IPS-18a (cell line): Measurements from ENCODE around the gene PRDM8.

Experiments
- H3K27ac ChIP-seq: one replicate; pipeline ENCODE4 v1.5.1; 2013; ENCODE audit warnings: low read length
- H3K27me3 ChIP-seq: one replicate; pipeline ENCODE4 v1.6.1; 2013; ENCODE audit warnings: mild to moderate bottlenecking, low read length; ENCODE audit not compliant: control insufficient read depth, insufficient read depth
- H3K36me3 ChIP-seq: one replicate; pipeline ENCODE4 v1.6.1; 2013; ENCODE audit warnings: low read depth, low read length; ENCODE audit not compliant: control insufficient read depth
- H3K4me1 ChIP-seq: one replicate; pipeline ENCODE4 v1.6.1; 2013; ENCODE audit warnings: low read depth, low read length; ENCODE audit not compliant: control insufficient read depth
- H3K4me3 ChIP-seq: one replicate; pipeline ENCODE4 v1.5.1; 2013; ENCODE audit warnings: low read length
- H3K9ac ChIP-seq: one replicate; pipeline ENCODE4 v1.6.1; 2013; ENCODE audit warnings: mild to moderate bottlenecking, low read length, moderate library complexity
- H3K9me3 ChIP-seq: one replicate; pipeline ENCODE4 v1.6.1; 2013; ENCODE audit warnings: low read depth, low read length; ENCODE audit not compliant: control insufficient read depth

Gene PRDM8

DNA sequence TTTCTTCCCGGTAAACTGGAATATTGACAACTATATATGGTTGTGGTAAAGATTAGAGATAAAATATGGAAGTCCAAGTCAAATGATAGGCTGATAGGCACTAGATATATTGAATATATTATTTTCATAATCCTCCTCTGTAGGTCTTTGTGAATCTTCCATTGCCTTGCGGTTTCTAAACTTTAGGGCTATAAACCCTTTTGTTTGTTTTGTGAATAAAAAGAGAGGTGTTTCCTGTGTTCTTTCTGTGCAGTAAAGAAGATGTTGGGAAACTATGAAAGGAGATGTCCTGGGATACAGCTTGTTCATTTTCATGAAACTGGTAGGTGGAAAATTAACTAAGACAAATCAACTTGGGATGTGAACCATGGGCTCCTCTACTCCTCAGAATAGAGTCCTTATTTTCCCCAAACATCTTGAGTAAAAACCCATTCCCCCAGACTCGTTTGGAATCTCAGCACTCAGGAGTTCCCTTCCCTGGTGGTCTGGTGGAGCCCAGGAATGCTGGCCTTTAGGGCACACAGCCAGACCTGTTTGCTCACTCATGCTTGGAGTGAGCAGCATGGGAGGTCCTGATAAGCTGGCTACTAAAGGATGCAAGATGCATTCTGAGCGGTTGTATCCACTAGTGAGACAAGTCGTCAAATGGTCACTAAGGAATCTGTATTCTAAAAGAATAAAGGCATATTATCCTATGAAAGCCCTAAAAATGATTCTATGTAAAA, 22.2 kb downstream of the PRDM8 start:
- Histone ChIP-seq H3K4me3 (no peak overlapping the region), H3K36me3 (no peaks in the 10 kb centered on the region), H3K9me3 (no peaks in the 10 kb centered on the region), H3K9ac (no peak overlapping the region), H3K4me1 (no peaks in the 10 kb centered on the region), H3K27ac (no peak overlapping the region), H3K27me3 (peaks cover 22% of the 10 kb centered on the region)

GRCh38 chr4:80220711-80221110, 23.4 kb downstream of the PRDM8 start:
- no peak overlapping the region for H3K4me3 ChIP-seq
- no peak overlapping the region for H3K27ac ChIP-seq
- H3K4me1 ChIP-seq: no peaks in the 10 kb centered on the region
- H3K27me3 ChIP-seq: peaks cover 14% of the 10 kb centered on the region
- no peak overlapping the region for H3K9ac ChIP-seq
- no peaks in the 10 kb centered on the region for H3K36me3 ChIP-seq
- no peaks in the 10 kb centered on the region for H3K9me3 ChIP-seq

GRCh38 chr4:80221161-80221560, 23.9 kb downstream of the PRDM8 start:
- Histone ChIP-seq H3K27me3 (peaks cover 14% of the 10 kb centered on the region), H3K4me1 (no peaks in the 10 kb centered on the region), H3K4me3 (no peak overlapping the region), H3K9me3 (no peaks in the 10 kb centered on the region), H3K36me3 (no peaks in the 10 kb centered on the region), H3K27ac (no peak overlapping the region), H3K9ac (no peak overlapping the region)

DNA sequence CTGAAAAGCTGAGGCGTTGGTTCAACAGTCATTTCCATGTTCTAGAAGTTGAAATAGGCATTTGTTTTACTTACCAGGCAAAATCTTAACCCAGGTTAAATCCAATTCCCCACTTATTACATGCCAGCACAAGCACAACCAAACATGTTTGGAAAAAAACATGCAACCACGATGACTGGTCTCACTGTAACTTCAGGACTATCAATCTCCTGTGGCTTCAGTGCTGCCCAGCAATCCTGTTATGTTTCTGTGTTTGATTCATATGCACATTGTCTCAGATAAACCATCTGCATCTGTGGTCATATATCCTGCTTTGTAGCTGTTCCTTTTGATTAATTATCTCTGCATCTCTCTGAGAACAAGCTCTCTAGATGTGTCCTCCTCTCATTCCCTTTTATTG, 28.3 kb downstream of the PRDM8 start:
- no peak overlapping the region for H3K4me3 ChIP-seq
- H3K36me3 ChIP-seq: no peaks in the 10 kb centered on the region
- H3K9ac ChIP-seq: no peak overlapping the region
- H3K9me3 ChIP-seq: no peaks in the 10 kb centered on the region
- no peaks in the 10 kb centered on the region for H3K4me1 ChIP-seq
- no peak overlapping the region for H3K27ac ChIP-seq
- no peaks in the 10 kb centered on the region for H3K27me3 ChIP-seq

DNA sequence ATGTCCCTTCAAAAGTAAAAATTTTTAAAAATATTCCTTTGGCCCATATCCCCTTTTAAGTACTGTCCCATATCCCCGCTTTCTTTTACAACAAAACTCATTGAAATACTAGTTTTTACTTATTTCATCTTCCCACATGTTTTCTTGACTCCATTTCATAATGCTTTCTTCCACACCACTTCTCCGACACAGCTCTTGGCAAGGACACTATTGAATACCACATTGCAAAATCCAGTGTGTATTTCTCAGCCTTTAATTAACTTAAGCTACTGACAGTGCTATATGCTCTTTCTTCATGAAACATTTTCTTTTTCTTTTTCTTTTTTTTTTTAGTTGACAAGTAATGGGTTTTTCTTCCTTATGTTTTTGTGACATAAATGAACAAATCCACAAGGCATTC, 28.8 kb downstream of the PRDM8 start:
- Histone ChIP-seq H3K4me3 (no peak overlapping the region), H3K4me1 (no peaks in the 10 kb centered on the region), H3K36me3 (no peaks in the 10 kb centered on the region), H3K27me3 (no peaks in the 10 kb centered on the region), H3K9ac (no peak overlapping the region), H3K27ac (no peak overlapping the region), H3K9me3 (no peaks in the 10 kb centered on the region)

DNA sequence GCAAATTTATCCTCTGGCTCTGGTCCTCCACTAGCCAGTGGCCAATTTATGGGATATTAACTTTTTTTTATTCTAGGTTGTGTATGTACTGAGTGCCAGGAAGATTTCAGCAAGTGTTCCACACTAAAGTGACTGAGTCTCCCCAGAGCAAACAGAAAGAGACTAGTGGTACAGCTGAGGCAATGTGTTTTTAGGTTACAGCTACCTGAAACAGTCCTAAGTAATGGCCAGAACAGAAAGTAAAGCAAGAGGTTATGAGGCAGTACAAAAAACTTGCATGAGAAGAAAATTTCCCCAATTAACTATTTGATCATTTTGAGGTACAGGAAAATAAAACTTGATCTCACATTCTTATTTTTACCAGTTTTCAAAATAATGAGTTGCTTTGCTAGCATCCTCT, 31.2 kb downstream of the PRDM8 start:
- Histone ChIP-seq H3K4me1 (no peaks in the 10 kb centered on the region), H3K9ac (no peak overlapping the region), H3K27me3 (no peaks in the 10 kb centered on the region), H3K27ac (no peak overlapping the region), H3K9me3 (no peaks in the 10 kb centered on the region), H3K4me3 (no peak overlapping the region), H3K36me3 (no peaks in the 10 kb centered on the region)

DNA sequence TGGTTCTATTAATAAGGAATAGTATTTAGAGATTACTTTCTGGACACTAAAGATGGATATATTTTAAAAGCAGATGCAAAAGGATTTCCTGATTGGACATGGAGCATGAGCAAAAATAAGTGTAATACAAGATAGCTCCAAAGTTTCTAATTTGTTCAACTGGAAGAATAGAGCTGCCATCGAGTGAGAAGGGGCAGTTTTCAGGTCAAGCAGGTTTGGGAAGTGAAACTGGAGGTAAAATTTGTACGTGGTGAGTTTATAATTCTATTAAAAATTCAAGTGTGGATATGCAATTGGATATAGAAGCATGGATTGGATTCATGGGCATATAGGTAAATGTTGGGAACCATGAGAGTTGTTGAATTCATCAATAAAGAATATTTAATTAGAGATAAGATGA, 31.8 kb downstream of the PRDM8 start:
- no peak overlapping the region for H3K27ac ChIP-seq
- no peaks in the 10 kb centered on the region for H3K4me1 ChIP-seq
- H3K27me3 ChIP-seq: no peaks in the 10 kb centered on the region
- H3K9ac ChIP-seq: no peak overlapping the region
- H3K36me3 ChIP-seq: no peaks in the 10 kb centered on the region
- H3K4me3 ChIP-seq: no peak overlapping the region
- H3K9me3 ChIP-seq: no peaks in the 10 kb centered on the region

DNA sequence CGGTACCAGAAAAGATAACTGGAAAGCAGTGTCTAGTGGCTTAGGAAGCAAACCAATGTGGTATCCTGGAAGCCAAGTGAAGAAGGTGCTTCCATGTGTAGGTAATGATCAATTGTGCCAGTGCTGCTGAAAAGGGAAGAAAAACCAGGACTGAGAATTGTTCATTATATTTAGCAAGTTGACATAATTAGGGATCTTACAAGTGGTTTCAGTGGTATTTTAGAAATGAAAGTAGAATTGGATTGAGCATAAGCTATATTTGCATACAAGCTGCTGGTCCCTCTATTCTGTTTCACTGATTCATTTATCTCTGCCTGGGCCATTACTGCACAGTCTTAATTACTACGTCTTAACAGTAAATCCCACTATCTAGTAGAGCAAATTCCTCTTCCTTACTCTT, 32.3 kb downstream of the PRDM8 start:
- Histone ChIP-seq H3K4me3 (no peak overlapping the region), H3K27me3 (no peaks in the 10 kb centered on the region), H3K4me1 (no peaks in the 10 kb centered on the region), H3K9ac (no peak overlapping the region), H3K27ac (no peak overlapping the region), H3K9me3 (no peaks in the 10 kb centered on the region), H3K36me3 (no peaks in the 10 kb centered on the region)

GRCh38 chr4:80231180-80231579, 33.9 kb downstream of the PRDM8 start:
- Histone ChIP-seq H3K36me3 (no peaks in the 10 kb centered on the region), H3K27me3 (no peaks in the 10 kb centered on the region), H3K4me3 (no peak overlapping the region), H3K9me3 (no peaks in the 10 kb centered on the region), H3K4me1 (no peaks in the 10 kb centered on the region), H3K27ac (no peak overlapping the region), H3K9ac (no peak overlapping the region)

DNA sequence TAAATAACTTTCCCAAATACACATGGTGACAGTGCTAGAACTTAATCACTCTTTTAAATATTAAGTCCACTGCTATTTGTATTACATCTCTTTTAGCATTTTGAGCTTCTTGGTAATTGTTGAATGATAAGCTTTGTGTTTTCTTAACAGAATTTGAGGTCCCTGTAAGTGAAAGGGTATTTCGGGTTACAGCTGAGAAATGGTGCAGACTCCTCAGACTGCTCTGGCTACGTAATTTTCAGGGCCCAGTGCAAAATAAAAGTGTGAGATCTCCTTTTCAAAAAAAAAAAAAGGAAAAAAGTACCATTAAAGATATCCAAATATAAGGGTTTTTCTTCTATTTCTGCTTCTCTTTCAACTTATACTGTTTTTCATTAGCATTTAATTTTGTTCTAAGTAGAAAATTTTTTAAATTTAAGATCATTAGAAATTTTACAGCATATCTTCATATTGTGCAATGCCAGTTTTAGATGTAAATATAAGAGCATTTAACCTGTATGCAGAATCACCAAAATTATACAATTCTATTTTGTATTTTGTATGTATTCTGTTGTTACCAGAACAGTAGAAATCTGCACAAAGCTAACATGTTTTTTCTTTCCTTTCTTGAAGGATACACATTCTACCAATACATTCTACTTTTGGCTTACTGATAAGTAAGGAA, 35.5 kb downstream of the PRDM8 start:
- Histone ChIP-seq H3K27me3 (no peaks in the 10 kb centered on the region), H3K4me3 (no peak overlapping the region), H3K4me1 (no peaks in the 10 kb centered on the region), H3K9me3 (no peaks in the 10 kb centered on the region), H3K36me3 (no peaks in the 10 kb centered on the region), H3K9ac (no peak overlapping the region), H3K27ac (no peak overlapping the region)

GRCh38 chr4:80233390-80233789, 36.1 kb downstream of the PRDM8 start:
- Histone ChIP-seq H3K27me3 (no peaks in the 10 kb centered on the region), H3K4me1 (no peaks in the 10 kb centered on the region), H3K27ac (no peak overlapping the region), H3K9ac (no peak overlapping the region), H3K9me3 (no peaks in the 10 kb centered on the region), H3K36me3 (no peaks in the 10 kb centered on the region), H3K4me3 (no peak overlapping the region)

DNA sequence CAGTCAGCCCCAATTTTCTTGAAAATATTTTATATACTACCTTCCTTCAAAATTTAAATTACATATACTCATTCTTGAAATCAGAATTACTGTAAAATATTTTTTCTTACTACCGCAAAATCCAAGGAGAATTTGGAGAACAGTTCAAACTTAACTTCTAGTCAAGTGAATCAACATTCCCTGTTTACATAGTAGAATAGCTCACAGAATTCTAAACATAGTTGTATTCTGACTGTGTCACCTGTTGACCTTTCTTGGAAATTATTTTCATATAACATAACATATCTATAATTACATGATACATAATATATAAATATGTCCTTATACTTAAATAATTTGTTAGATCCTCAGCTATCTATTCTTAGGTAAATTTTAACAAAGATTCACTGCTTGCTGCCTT, 38.1 kb downstream of the PRDM8 start:
- no peak overlapping the region for H3K9ac ChIP-seq
- H3K4me1 ChIP-seq: no peaks in the 10 kb centered on the region
- H3K27me3 ChIP-seq: no peaks in the 10 kb centered on the region
- no peaks in the 10 kb centered on the region for H3K36me3 ChIP-seq
- H3K9me3 ChIP-seq: no peaks in the 10 kb centered on the region
- no peak overlapping the region for H3K4me3 ChIP-seq
- no peak overlapping the region for H3K27ac ChIP-seq
